ENCODE results near the gene B4GAT1. TPM values are rescaled to one million over a fixed set of nuclear protein-coding genes. Genes with fewer than 3 reads are reported as not detected.

B4GAT1 gene
- total and polyA plus RNA-seq, 2 of the 13 experiments (the other 11 are each of a cell fraction or from before 2014, with no cell fraction given): 40.4 to 109 TPM

GRCh38 chr11:66313321-66314185, 33.9 kb downstream of the B4GAT1 start (continued):
- TF ChIP-seq, protein P1, sequence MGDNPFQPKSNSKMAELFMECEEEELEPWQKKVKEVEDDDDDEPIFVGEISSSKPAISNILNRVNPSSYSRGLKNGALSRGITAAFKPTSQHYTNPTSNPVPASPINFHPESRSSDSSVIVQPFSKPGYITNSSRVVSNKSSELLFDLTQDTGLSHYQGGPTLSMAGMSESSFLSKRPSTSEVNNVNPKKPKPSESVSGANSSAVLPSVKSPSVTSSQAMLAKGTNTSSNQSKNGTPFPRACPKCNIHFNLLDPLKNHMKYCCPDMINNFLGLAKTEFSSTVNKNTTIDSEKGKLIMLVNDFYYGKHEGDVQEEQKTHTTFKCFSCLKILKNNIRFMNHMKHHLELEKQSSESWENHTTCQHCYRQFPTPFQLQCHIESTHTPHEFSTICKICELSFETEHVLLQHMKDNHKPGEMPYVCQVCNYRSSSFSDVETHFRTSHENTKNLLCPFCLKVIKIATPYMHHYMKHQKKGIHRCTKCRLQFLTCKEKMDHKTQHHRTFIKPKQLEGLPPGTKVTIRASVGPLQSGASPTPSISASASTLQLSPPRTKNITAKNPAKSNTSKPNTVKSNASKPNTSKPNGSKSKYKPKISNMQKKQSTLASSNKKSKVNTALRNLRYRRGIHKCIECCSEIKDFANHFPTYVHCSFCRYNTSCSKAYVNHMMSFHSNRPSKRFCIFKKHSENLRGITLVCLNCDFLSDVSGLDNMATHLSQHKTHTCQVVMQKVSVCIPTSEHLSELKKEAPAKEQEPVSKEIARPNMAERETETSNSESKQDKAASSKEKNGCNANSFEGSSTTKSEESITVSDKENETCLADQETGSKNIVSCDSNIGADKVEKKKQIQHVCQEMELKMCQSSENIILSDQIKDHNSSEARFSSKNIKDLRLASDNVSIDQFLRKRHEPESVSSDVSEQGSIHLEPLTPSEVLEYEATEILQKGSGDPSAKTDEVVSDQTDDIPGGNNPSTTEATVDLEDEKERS (CRISPR knock-in tag; IDR thresholded peaks at IDR 0.05): no peak; the same call in 1 of the 2 replicates
- TF ChIP-seq ZNF460 (CRISPR knock-in tag; IDR thresholded peaks at IDR 0.05; ENCODE audit: borderline replicate concordance) (no peak), FOXO1 (CRISPR knock-in tag; IDR thresholded peaks at IDR 0.05) (no peak), SIN3A (IDR thresholded peaks at IDR 0.05; ENCODE audit: borderline replicate concordance, low read depth, low read length) (no peak), TIGD3 (CRISPR knock-in tag; IDR thresholded peaks at IDR 0.05; ENCODE audit: borderline replicate concordance) (0 out of 2 replicates have a peak, but pooled peaks have one; percentile 26), ZNF138 (CRISPR knock-in tag; IDR thresholded peaks at IDR 0.05; ENCODE audit: low read depth) (no peak), BCL6 (CRISPR knock-in tag; IDR thresholded peaks at IDR 0.05) (no peak), KLF16 (CRISPR knock-in tag; IDR thresholded peaks at IDR 0.05) (no peak), ZBTB10 (CRISPR knock-in tag; IDR thresholded peaks at IDR 0.05; ENCODE audit: borderline replicate concordance) (no peak), ZIK1 (CRISPR knock-in tag; IDR thresholded peaks at IDR 0.05; ENCODE audit: borderline replicate concordance, low read depth) (peak; percentile 43; the same call in 1 of the 2 replicates), ISX (CRISPR knock-in tag; conservative IDR thresholded peaks at IDR 0.05) (no peak), ZNF746 (CRISPR knock-in tag; IDR thresholded peaks at IDR 0.05) (no peak; the same call in 1 of the 2 replicates), ATF1 (CRISPR knock-in tag; IDR thresholded peaks at IDR 0.05) (no peak), PAWR (CRISPR knock-in tag; IDR thresholded peaks at IDR 0.05; ENCODE audit: borderline replicate concordance) (no peak)
- TF ChIP-seq, protein P2, sequence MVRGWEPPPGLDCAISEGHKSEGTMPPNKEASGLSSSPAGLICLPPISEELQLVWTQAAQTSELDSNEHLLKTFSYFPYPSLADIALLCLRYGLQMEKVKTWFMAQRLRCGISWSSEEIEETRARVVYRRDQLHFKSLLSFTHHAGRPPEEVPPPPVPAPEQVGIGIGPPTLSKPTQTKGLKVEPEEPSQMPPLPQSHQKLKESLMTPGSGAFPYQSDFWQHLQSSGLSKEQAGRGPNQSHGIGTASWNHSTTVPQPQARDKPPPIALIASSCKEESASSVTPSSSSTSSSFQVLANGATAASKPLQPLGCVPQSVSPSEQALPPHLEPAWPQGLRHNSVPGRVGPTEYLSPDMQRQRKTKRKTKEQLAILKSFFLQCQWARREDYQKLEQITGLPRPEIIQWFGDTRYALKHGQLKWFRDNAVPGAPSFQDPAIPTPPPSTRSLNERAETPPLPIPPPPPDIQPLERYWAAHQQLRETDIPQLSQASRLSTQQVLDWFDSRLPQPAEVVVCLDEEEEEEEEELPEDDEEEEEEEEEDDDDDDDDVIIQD (CRISPR knock-in tag; IDR thresholded peaks at IDR 0.05; ENCODE audit: low read depth): 0 out of 2 replicates have a peak, but pooled peaks have one; percentile 12
- TF ChIP-seq, protein P3, sequence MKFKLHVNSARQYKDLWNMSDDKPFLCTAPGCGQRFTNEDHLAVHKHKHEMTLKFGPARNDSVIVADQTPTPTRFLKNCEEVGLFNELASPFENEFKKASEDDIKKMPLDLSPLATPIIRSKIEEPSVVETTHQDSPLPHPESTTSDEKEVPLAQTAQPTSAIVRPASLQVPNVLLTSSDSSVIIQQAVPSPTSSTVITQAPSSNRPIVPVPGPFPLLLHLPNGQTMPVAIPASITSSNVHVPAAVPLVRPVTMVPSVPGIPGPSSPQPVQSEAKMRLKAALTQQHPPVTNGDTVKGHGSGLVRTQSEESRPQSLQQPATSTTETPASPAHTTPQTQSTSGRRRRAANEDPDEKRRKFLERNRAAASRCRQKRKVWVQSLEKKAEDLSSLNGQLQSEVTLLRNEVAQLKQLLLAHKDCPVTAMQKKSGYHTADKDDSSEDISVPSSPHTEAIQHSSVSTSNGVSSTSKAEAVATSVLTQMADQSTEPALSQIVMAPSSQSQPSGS (CRISPR knock-in tag; IDR thresholded peaks at IDR 0.05): no peak
